T-helper 17 cell (primary cell): ENCODE data around the gene TSPAN9. TPM values are rescaled to one million over a fixed set of nuclear protein-coding genes. Genes with fewer than 3 reads are reported as not detected.

ENCODE experiments used
- ATAC-seq: fragments of 150-1000 bp; cut with Tn5 transposase; 2 replicates; pipeline ENCODE4 v1.10.0; 2021; ENCODE audit warnings: mild to moderate bottlenecking, moderate library complexity
- DNase-seq, 3 donors: peaks; one replicate each; pipeline versions ENCODE4 v3.0.0 to v3.0.0-alpha.2; 2020 to 2021
- H3K9me3 ChIP-seq: one replicate; pipeline ENCODE4 v1.7.0; 2013; ENCODE audit warnings: low read length, mild to moderate bottlenecking; ENCODE audit not compliant: control insufficient read depth, poor library complexity, severe bottlenecking
- H3K27ac Mint-ChIP-seq: one replicate; pipeline ENCODE4 v1.8.0; 2022; ENCODE audit warnings: mild to moderate bottlenecking, moderate library complexity, mixed read lengths
- H3K27me3 Mint-ChIP-seq: one replicate; pipeline ENCODE4 v1.8.0; 2022; ENCODE audit warnings: mixed read lengths
- H3K36me3 Mint-ChIP-seq: one replicate; pipeline ENCODE4 v1.8.0; 2022; ENCODE audit warnings: low read depth, mixed read lengths
- H3K4me1 Mint-ChIP-seq: one replicate; pipeline ENCODE4 v1.8.0; 2022; ENCODE audit warnings: mild to moderate bottlenecking, mixed read lengths
- H3K4me3 Mint-ChIP-seq: one replicate; pipeline ENCODE4 v1.8.0; 2022; ENCODE audit warnings: mild to moderate bottlenecking, moderate library complexity, mixed read lengths
- total RNA-seq, 4 donors: library from RNA in 2 of 4; stranded (reverse) in 2 of 4; gene quantifications; one replicate each; pipeline ENCODE4 v1.2.3 and lab custom pipeline; 2022 to 2026

The TSPAN9 gene
- total RNA-seq, 2 donors from 2014 or later, result 1.4 to 24.2 TPM

DNA sequence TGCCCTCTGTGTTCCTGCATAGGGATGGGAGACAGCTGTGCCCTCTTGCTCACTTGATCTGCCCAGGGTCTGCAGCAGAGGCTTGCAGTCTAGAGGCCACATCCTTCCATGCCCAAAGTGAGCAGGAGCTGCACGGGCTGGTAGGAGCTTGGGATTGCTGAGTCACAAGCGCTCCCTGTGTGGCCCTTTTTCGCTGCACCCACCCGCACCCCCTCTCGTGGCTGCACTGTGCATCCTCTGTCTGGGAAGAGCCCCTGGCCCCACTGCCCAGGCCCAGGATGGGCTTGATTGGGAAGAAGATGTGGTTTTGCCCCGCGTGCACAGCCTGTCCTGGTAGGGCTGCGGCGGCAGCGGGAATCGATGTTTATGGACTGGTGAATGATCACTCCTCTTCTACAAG, 192.4 kb downstream of the TSPAN9 start:
- no peak overlapping the region for H3K27ac Mint-ChIP-seq
- ATAC-seq (no peak), DNase-seq (no peak)
- no peaks in the 10 kb centered on the region for H3K9me3 ChIP-seq
- peaks cover 47% of the 10 kb centered on the region for H3K27me3 Mint-ChIP-seq
- no peaks in the 10 kb centered on the region for H3K36me3 Mint-ChIP-seq
- H3K4me1 Mint-ChIP-seq, result no peaks in the 10 kb centered on the region
- H3K4me3 Mint-ChIP-seq, result no peak overlapping the region

DNA sequence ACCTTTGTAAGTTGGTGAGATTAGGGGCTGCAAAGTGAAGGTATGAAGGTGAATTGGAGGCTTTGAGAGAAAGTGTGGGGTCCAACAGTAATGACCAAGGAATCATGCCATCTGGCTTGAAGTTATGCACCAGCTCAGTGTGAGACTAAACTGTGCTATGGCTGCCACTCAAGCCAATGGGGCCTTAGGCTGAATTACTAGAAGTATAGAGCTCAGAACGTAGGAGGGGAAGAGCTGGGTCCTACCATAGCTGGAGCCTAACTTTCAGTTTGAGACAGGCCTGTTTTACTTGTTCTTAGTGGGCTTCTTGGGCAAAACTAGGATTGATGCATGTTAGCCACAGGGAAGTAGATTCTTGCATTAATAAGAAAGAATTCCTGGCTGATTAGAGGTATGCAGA, 194.0 kb downstream of the TSPAN9 start:
- ATAC-seq (no peak), DNase-seq (no peak)
- Mint-ChIP-seq H3K4me3 (peak overlapping the region; percentile 33), H3K27me3 (peaks cover 49% of the 10 kb centered on the region), H3K4me1 (peaks cover 3% of the 10 kb centered on the region), H3K27ac (no peak overlapping the region), H3K36me3 (no peaks in the 10 kb centered on the region)
- no peaks in the 10 kb centered on the region for H3K9me3 ChIP-seq

DNA sequence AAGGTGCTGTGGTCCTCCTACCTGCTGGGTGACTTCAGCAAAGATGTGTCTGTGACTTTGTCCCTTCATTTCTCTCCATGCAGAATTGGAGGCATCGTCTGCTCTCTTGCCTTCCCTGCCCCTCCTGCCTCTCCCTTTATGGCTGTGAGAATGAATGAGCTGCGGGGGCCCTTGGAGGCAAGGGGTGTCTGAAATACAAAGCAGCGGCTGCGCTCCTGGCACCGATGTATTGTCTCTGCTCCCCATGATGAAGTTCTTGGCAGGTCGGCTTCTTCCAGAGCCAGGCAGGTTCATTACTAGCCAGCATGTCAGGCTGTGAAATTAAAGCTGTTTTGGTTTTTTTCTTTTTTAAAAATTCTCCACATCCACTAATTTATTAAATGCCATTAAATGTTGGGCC, 194.5 kb downstream of the TSPAN9 start:
- H3K27ac Mint-ChIP-seq, result no peak overlapping the region
- peaks cover 7% of the 10 kb centered on the region for H3K4me1 Mint-ChIP-seq
- no peak for ATAC-seq
- no peaks in the 10 kb centered on the region for H3K36me3 Mint-ChIP-seq
- H3K9me3 ChIP-seq, result no peaks in the 10 kb centered on the region
- DNase-seq, result no peak
- peaks cover 49% of the 10 kb centered on the region for H3K27me3 Mint-ChIP-seq
- no peak overlapping the region for H3K4me3 Mint-ChIP-seq

DNA sequence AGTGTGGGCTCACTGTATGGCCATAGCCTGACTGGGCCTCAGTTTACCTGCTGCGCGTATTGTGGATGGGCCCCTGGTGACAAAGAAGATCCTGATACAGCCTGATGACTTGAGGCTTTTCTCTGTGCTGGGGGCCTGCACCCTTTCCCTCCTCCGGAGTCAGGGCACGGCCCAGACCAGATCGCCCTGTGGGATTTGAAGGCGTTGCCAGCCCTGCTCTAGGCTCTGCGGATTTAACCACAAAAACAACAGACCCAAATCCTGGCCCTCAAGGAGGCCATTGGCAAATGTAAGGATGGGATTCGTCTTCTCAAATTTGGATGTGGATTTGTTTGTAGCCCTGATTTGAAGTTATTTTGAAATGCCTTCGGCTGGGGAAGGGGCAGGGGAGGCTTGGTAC, 195.8 kb downstream of the TSPAN9 start:
- DNase-seq, result no peak
- no peaks in the 10 kb centered on the region for H3K9me3 ChIP-seq
- H3K27me3 Mint-ChIP-seq, result peaks cover 55% of the 10 kb centered on the region
- no peak overlapping the region for H3K4me3 Mint-ChIP-seq
- no peak overlapping the region for H3K27ac Mint-ChIP-seq
- H3K36me3 Mint-ChIP-seq, result no peaks in the 10 kb centered on the region
- no peak for ATAC-seq
- peaks cover 7% of the 10 kb centered on the region for H3K4me1 Mint-ChIP-seq

DNA sequence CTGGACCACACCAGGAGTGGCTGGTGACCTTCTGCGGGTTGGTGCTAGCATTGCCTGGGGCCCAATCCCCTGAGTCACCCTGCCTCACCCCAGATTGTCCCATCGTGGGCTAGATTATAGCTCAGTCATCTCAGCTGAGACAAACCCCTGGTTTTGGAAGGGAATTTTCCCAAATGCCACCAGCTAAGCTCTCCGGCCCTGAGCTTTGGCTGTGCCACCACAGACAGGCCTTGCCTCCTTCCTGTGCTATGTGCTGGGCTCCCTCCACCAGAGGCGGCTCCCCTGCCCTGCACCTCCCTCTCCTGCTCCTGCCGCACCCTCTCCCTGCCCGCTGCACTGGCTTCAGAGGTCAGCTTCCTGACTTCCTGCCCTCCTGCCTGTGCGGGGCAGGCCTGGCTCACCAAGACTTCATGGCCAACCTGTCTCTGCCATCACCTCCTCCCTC, 196.3 kb downstream of the TSPAN9 start:
- H3K9me3 ChIP-seq, result no peaks in the 10 kb centered on the region
- Mint-ChIP-seq H3K27ac (no peak overlapping the region), H3K4me1 (peaks cover 7% of the 10 kb centered on the region), H3K36me3 (no peaks in the 10 kb centered on the region), H3K4me3 (no peak overlapping the region), H3K27me3 (peaks cover 60% of the 10 kb centered on the region)
- no peak for DNase-seq
- no peak for ATAC-seq

DNA sequence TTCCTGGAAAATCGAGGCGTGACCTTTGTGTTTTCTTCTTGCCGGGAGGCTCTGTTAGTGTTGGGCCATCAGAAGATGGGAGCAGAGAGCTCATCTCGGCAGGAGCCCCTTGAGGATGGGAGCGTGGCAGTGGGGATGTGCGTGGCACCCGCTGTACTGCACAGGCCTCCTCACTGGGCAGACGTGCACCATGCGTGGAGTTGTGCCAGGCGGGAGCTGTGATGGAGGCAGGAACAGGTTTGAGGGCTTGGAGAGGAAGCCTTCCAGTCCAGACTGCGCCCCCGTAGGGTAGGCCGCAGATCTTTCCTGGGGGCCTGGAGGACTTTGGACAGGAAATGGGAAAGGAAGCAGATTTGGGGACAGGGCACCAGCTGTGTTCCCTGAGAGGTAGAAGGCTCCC, 197.5 kb downstream of the TSPAN9 start:
- peaks cover 14% of the 10 kb centered on the region for H3K4me1 Mint-ChIP-seq
- no peaks in the 10 kb centered on the region for H3K9me3 ChIP-seq
- ATAC-seq (no peak), DNase-seq (no peak)
- no peak overlapping the region for H3K27ac Mint-ChIP-seq
- H3K4me3 Mint-ChIP-seq, result no peak overlapping the region
- H3K36me3 Mint-ChIP-seq, result no peaks in the 10 kb centered on the region
- peaks cover 69% of the 10 kb centered on the region for H3K27me3 Mint-ChIP-seq

DNA sequence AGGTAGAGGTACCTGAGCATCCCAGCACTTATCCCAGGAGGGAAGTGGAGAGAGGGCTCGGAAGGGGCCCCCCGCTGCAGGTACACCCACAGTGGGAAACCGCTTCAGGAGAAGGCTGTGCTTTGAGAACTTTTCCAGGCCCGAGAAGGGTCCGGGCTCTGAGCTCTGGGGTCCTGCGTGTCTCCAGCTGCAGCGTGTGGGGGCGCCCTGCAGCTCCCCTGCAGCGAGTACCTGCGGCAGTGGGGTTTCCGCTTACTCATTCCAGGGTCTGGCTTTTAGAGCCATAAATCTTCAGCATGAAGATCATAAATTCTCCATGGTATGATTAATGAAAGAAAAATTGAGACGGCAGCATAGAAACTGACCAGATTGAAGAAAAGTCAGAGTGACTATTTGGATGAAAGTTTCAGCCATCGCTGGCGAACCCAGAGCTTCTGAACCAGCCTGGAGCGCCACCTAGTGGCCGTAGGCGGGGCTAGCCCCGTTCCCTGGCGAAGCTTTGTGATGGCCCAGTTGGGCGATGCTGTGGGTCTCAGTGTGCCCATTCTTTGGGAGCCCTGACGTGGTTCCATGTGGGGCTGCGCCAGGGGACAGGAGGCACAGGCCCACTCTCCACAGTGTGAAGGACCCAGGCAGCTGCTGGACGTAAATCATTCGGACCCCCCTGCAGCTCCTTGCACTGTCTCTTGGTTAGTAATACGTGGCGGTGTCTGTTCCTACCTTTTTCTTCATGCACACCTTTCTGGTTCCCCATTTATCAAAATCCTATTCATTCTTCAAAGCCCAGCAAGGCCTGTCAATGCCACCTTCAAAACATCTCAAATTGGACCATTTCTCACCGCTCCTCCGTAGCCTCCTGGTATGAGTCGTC, 198.2 kb downstream of the TSPAN9 start:
- Mint-ChIP-seq H3K27me3 (peaks cover 64% of the 10 kb centered on the region), H3K4me1 (peaks cover 14% of the 10 kb centered on the region), H3K27ac (no peak overlapping the region), H3K4me3 (no peak overlapping the region), H3K36me3 (no peaks in the 10 kb centered on the region)
- H3K9me3 ChIP-seq, result no peaks in the 10 kb centered on the region
- peak; percentile 76 for ATAC-seq
- peak; percentile 35 to 67 (median 57) for DNase-seq

DNA sequence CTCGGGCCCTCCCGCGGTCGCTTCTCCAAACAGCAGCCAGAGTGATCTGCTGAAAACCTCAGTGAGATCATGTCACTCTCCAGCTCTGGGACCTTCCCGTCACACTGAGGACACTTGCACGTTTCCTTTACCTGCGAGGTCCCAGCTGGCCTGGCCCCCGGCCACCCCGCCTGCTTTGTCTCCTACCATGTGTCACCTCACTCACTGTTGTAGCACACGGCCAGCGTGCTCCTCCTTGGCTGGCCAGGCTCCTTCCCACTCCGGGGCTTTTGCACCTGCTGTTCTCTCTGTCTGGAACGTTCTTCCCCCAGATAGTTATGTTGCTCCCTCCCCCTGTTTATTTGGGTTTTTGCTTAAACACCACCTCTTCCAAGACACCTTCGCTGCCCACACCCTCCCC, 199.0 kb downstream of the TSPAN9 start:
- Mint-ChIP-seq H3K27me3 (peaks cover 61% of the 10 kb centered on the region), H3K36me3 (no peaks in the 10 kb centered on the region), H3K27ac (no peak overlapping the region), H3K4me1 (peaks cover 14% of the 10 kb centered on the region), H3K4me3 (no peak overlapping the region)
- ATAC-seq (no peak), DNase-seq (no peak)
- H3K9me3 ChIP-seq, result no peaks in the 10 kb centered on the region

DNA sequence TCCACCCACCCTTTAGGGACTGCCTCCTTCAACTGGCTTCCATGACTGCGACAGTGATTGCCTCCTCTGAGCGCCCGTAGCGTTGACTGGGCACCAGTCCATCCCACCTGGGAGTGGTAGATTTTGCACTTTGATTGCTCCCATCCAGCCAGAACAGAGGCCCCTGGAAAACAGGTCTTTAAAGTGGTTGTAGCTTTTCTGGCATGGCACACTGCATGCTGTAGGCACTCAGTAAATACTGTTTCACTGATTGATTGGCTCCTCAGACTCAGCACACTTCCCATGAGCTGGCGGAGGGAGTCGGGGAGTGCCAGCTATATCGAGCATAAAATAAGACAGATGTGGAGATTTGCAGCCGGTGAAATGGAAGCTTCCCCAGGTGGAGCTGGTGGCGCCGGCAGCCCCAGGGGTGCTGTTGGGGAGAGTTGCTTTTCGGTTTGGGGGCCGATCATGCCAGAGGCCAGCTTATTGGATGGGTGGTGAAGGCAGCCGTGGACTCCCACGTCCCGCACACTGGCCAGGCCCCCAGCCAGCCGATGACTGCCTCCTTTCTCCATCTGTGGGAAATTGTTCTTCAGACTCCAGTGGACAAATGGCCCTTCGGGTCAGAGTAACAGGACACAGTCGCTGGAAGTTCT, 200.2 kb downstream of the TSPAN9 start:
- no peaks in the 10 kb centered on the region for H3K36me3 Mint-ChIP-seq
- H3K27me3 Mint-ChIP-seq, result peaks cover 58% of the 10 kb centered on the region
- H3K27ac Mint-ChIP-seq, result no peak overlapping the region
- H3K4me3 Mint-ChIP-seq, result no peak overlapping the region
- H3K4me1 Mint-ChIP-seq, result peaks cover 14% of the 10 kb centered on the region
- ATAC-seq (no peak), DNase-seq (no peak)
- H3K9me3 ChIP-seq, result no peaks in the 10 kb centered on the region

DNA sequence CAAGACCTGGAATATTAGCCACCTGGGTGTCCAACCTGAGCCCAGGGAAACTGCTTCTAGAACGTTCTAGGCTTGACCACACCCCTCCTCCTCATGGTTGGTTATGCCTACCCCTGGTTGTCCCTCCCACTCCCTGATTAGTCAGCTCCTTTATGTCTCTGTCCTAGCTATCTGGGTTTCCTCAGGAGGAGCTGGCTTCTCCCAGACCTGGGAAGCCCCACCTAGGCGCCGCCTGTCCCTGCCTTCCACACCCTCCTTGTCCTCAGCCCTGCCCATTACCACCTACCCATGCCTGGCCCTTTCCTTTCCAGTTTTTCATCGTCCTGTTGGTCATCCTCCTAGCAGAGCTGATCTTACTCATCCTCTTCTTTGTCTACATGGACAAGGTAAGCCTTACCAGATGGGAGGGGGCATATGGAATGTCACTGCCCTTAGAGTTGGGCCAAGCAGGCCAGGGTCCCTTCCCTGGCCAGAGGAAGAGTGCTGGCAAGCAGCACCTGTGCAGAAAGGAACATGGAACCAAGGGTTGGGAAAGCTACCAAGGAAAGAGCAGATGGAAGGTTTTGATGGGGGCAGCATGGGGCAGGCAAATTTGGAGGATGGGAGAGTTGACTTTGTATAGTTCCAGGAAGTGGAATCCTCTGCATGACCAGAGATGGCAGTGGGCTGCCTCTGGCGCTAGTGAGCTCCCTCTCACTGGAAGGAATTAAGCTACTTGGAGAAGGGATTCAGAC, 201.7 kb downstream of the TSPAN9 start:
- Mint-ChIP-seq H3K27me3 (peaks cover 59% of the 10 kb centered on the region), H3K36me3 (no peaks in the 10 kb centered on the region), H3K4me1 (peaks cover 14% of the 10 kb centered on the region), H3K27ac (no peak overlapping the region), H3K4me3 (no peak overlapping the region)
- ATAC-seq (no peak), DNase-seq (no peak)
- no peaks in the 10 kb centered on the region for H3K9me3 ChIP-seq

DNA sequence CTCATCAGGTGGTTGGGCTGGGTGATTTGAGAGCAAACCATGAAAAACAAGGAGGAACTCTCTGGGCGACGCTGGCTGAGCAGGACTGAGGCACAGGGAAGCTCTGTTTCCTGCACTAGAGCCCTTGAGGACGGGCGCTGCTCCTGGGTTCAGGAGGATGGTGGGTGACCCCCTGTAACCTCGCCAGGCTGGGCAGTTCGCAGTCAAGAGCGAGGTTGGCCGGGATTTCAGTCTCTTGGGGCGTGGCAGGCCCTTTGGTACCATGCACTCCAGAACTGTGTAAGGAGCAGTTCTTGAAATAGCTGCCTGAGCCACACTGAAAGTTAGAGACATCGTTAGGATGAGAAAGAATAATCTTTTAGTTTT, 202.2 kb downstream of the TSPAN9 start:
- peaks cover 63% of the 10 kb centered on the region for H3K27me3 Mint-ChIP-seq
- DNase-seq (no peak), ATAC-seq (no peak)
- H3K4me1 Mint-ChIP-seq, result peaks cover 14% of the 10 kb centered on the region
- H3K4me3 Mint-ChIP-seq, result no peak overlapping the region
- no peaks in the 10 kb centered on the region for H3K9me3 ChIP-seq
- no peaks in the 10 kb centered on the region for H3K36me3 Mint-ChIP-seq
- H3K27ac Mint-ChIP-seq, result no peak overlapping the region

DNA sequence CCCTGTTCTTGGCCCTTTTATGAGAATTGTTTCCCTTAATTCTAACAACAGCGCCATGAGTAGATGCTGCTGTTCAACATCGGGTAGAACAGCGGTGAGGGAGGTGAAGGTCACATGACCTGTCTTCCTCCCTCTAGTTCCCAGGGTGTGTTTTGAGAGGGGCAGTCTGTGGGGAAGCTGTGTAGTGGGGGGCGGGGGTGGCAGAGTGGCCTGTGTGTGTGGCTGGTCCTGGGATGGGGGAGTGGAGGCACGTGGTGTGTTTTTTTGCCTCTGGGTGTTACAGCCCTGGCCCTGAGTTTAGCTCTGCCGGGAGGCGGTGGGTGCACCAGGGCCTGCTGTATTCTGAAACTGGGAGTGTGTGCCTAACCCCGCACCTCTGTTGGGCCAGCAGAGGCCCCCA, 202.7 kb downstream of the TSPAN9 start:
- peaks cover 14% of the 10 kb centered on the region for H3K4me1 Mint-ChIP-seq
- H3K27ac Mint-ChIP-seq, result no peak overlapping the region
- H3K36me3 Mint-ChIP-seq, result no peaks in the 10 kb centered on the region

DNA sequence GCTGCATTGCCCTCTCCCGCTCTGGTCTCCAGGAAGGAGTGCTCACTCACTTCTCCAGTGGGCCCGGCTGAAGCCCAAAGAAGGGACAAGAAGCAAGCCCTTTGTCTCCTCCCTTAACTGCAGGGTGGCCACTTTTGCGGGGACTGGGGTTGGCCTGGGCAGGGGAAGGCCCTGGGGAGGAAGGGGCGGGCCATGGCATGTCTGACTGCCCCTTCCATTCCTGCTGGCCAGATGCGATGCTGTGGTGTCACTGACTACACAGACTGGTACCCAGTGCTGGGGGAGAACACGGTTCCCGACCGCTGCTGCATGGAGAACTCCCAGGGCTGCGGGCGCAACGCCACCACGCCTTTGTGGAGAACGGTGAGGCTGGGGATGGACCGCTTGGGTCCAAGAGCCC, 203.8 kb downstream of the TSPAN9 start:
- no peak for ATAC-seq
- DNase-seq, result no peak
- Mint-ChIP-seq H3K4me3 (no peak overlapping the region), H3K36me3 (no peaks in the 10 kb centered on the region), H3K27ac (no peak overlapping the region), H3K4me1 (peaks cover 12% of the 10 kb centered on the region), H3K27me3 (peaks cover 55% of the 10 kb centered on the region)
- no peaks in the 10 kb centered on the region for H3K9me3 ChIP-seq

More for the DNA sequence above, 202.7 kb downstream of the TSPAN9 start:
- no peak overlapping the region for H3K4me3 Mint-ChIP-seq
- no peaks in the 10 kb centered on the region for H3K9me3 ChIP-seq
- no peak for DNase-seq
- peaks cover 63% of the 10 kb centered on the region for H3K27me3 Mint-ChIP-seq
- no peak for ATAC-seq
